Activated T-cell treated with anti-CD3 and anti-CD28 coated beads, Interleukin-2, amount 50 U/mL, for 72 hours (primary cell): ENCODE measurements around the gene GAB2. TPM values are rescaled to one million over a fixed set of nuclear protein-coding genes. Genes with fewer than 3 reads are reported as not detected.
A peak's percentile ranks its signal among the peaks of the same experiment; 100 is the strongest.
"Not testable (repeated sequence)": the region's sequence is repeated elsewhere in the genome, so short reads cannot be mapped to it uniquely, and the experiment has no call there.

Experiments used
- ATAC-seq, 2 donors: fragments of 150-1000 bp; cut with Tn5 transposase; replicated peaks in 1 of 2; 2 replicates each; pipeline ENCODE4 v1.10.0; 2021; ENCODE audit warnings: moderate library complexity in 2 of 2, mild to moderate bottlenecking in 1 of 2
- DNase-seq, 2 donors: peaks; one replicate each; pipeline ENCODE4 v3.0.0; 2021 to 2022; ENCODE audit warnings: mixed read lengths in 1 of 2
- H3K27ac Mint-ChIP-seq: one replicate; pipeline ENCODE4 v1.8.0; 2022; ENCODE audit warnings: mild to moderate bottlenecking, moderate library complexity, mixed read lengths
- H3K27me3 Mint-ChIP-seq: one replicate; pipeline ENCODE4 v1.8.0; 2022; ENCODE audit warnings: low read depth, mixed read lengths
- H3K36me3 Mint-ChIP-seq, 2 donors: one replicate each; pipeline ENCODE4 v1.8.0; 2022; ENCODE audit warnings: mixed read lengths in 2 of 2, mild to moderate bottlenecking in 1 of 2; ENCODE audit not compliant: insufficient read depth in 2 of 2
- H3K4me1 Mint-ChIP-seq: one replicate; pipeline ENCODE4 v1.8.0; 2022; ENCODE audit warnings: low read depth, mixed read lengths
- H3K4me3 Mint-ChIP-seq, 2 donors: one replicate each; pipeline ENCODE4 v1.8.0; 2022; ENCODE audit warnings: mild to moderate bottlenecking in 2 of 2, mixed read lengths in 2 of 2, moderate library complexity in 2 of 2
- H3K9me3 Mint-ChIP-seq, 2 donors: one replicate each; pipeline ENCODE4 v1.8.0; 2022; ENCODE audit warnings: mixed read lengths in 2 of 2
- total RNA-seq, 2 donors: library from RNA; stranded (reverse); gene quantifications; one replicate each; pipeline ENCODE4 v1.2.3, GENCODE V29; 2022

Gene GAB2
- total RNA-seq, 2 donors from 2014 or later: 48.0 to 51.7 TPM

GRCh38 chr11:78244080-78244479 is 173.5 kb downstream of the GAB2 start:
- Mint-ChIP-seq H3K4me1 (peaks cover 29% of the 10 kb centered on the region), H3K4me3 (no peak overlapping the region), H3K36me3 (peaks cover 13 to 25% of the 10 kb centered on the region in 2 donors), H3K27ac (no peak overlapping the region), H3K27me3 (no peaks in the 10 kb centered on the region), H3K9me3 (peaks cover 10 to 12% of the 10 kb centered on the region in 2 donors)
- DNase-seq (no peak), ATAC-seq (no peak)

- no peak overlapping the region for H3K4me3 Mint-ChIP-seq
- no peak overlapping the region for H3K27ac Mint-ChIP-seq
- H3K36me3 Mint-ChIP-seq: peaks cover 16 to 35% of the 10 kb centered on the region in 2 donors
- DNase-seq: no peak
- peaks cover 16% of the 10 kb centered on the region in 2 donors for H3K9me3 Mint-ChIP-seq
- peaks cover 22% of the 10 kb centered on the region for H3K4me1 Mint-ChIP-seq
- H3K27me3 Mint-ChIP-seq: no peaks in the 10 kb centered on the region
- ATAC-seq: no peak
Observed at GRCh38 chr11:78241475-78241874, 176.1 kb downstream of the GAB2 start.

- Mint-ChIP-seq H3K4me3 (no peak overlapping the region), H3K4me1 (peaks cover 13% of the 10 kb centered on the region), H3K27me3 (no peaks in the 10 kb centered on the region), H3K36me3 (peaks cover 11 to 35% of the 10 kb centered on the region in 2 donors), H3K27ac (no peak overlapping the region), H3K9me3 (peaks cover 15 to 16% of the 10 kb centered on the region in 2 donors)
- DNase-seq: no peak
- no peak for ATAC-seq
Observed at GRCh38 chr11:78239781-78240180, 177.8 kb downstream of the GAB2 start.

GRCh38 chr11:78237293-78238046 is 180.2 kb downstream of the GAB2 start:
- H3K36me3 Mint-ChIP-seq: peaks cover 11 to 32% of the 10 kb centered on the region in 2 donors
- no peak overlapping the region for H3K4me3 Mint-ChIP-seq
- H3K9me3 Mint-ChIP-seq: peaks cover 15 to 16% of the 10 kb centered on the region in 2 donors
- no peak for DNase-seq
- no peaks in the 10 kb centered on the region for H3K4me1 Mint-ChIP-seq
- H3K27ac Mint-ChIP-seq: peak overlapping the region; percentile 9
- no peak for ATAC-seq
- H3K27me3 Mint-ChIP-seq: no peaks in the 10 kb centered on the region

- ATAC-seq (no peak), DNase-seq (no peak)
- Mint-ChIP-seq H3K4me1 (peaks cover 26% of the 10 kb centered on the region), H3K9me3 (peaks cover 4 to 8% of the 10 kb centered on the region in 2 donors), H3K27me3 (no peaks in the 10 kb centered on the region), H3K27ac (no peak overlapping the region), H3K4me3 (no peak overlapping the region), H3K36me3 (peaks cover 5 to 17% of the 10 kb centered on the region in 2 donors)
Observed at GRCh38 chr11:78234006-78234405, 183.6 kb downstream of the GAB2 start.

GRCh38 chr11:78233046-78233445 is 184.6 kb downstream of the GAB2 start:
- not testable (repeated sequence) for H3K9me3 Mint-ChIP-seq, H3K4me3 Mint-ChIP-seq, ATAC-seq, DNase-seq, H3K27ac Mint-ChIP-seq, H3K27me3 Mint-ChIP-seq
- H3K36me3 Mint-ChIP-seq: peaks cover 5 to 16% of the 10 kb centered on the region in 2 donors
- H3K4me1 Mint-ChIP-seq: peaks cover 34% of the 10 kb centered on the region

- peaks cover 44% of the 10 kb centered on the region for H3K4me1 Mint-ChIP-seq
- no peak for DNase-seq
- peaks cover 2 to 11% of the 10 kb centered on the region in 2 donors for H3K36me3 Mint-ChIP-seq
Observed at GRCh38 chr11:78231962-78232501, 185.6 kb downstream of the GAB2 start.

GRCh38 chr11:78230161-78230877 is 187.3 kb downstream of the GAB2 start:
- peaks cover 0 to 2% of the 10 kb centered on the region in 2 donors for H3K9me3 Mint-ChIP-seq
- H3K36me3 Mint-ChIP-seq: peaks cover 3 to 9% of the 10 kb centered on the region in 2 donors
- no peak for ATAC-seq
- H3K27ac Mint-ChIP-seq: no peak overlapping the region
- no peak for DNase-seq
- peaks cover 54% of the 10 kb centered on the region for H3K4me1 Mint-ChIP-seq
- no peak overlapping the region for H3K4me3 Mint-ChIP-seq
- no peaks in the 10 kb centered on the region for H3K27me3 Mint-ChIP-seq

More at GRCh38 chr11:78231962-78232501, 185.6 kb downstream of the GAB2 start:
- ATAC-seq: no peak
- H3K9me3 Mint-ChIP-seq: peaks cover 0 to 2% of the 10 kb centered on the region in 2 donors
- peak overlapping the region; percentile 41 for H3K27ac Mint-ChIP-seq
- H3K27me3 Mint-ChIP-seq: no peaks in the 10 kb centered on the region
- no peak overlapping the region for H3K4me3 Mint-ChIP-seq

GRCh38 chr11:78229106-78229505 is 188.5 kb downstream of the GAB2 start:
- Mint-ChIP-seq H3K27ac (no peak overlapping the region), H3K4me3 (no peak overlapping the region), H3K36me3 (peaks cover 9 to 15% of the 10 kb centered on the region in 2 donors), H3K27me3 (no peaks in the 10 kb centered on the region), H3K4me1 (peaks cover 66% of the 10 kb centered on the region), H3K9me3 (peaks cover 0 to 2% of the 10 kb centered on the region in 2 donors)
- ATAC-seq (no peak), DNase-seq (no peak)

GRCh38 chr11:78228467-78228866 is 189.2 kb downstream of the GAB2 start:
- Mint-ChIP-seq H3K27me3 (no peaks in the 10 kb centered on the region), H3K4me1 (peaks cover 72% of the 10 kb centered on the region), H3K36me3 (peaks cover 10 to 17% of the 10 kb centered on the region in 2 donors), H3K9me3 (peaks cover 0 to 2% of the 10 kb centered on the region in 2 donors), H3K4me3 (no peak overlapping the region), H3K27ac (peak overlapping the region; percentile 88)
- DNase-seq (peak; percentile 19 to 27), ATAC-seq (no peak)

- Mint-ChIP-seq H3K27ac (peak overlapping the region; percentile 88), H3K9me3 (peaks cover 0 to 2% of the 10 kb centered on the region in 2 donors), H3K4me3 (peak overlapping the region in 1 of 2 donors; percentile 22), H3K27me3 (no peaks in the 10 kb centered on the region), H3K36me3 (peaks cover 10 to 21% of the 10 kb centered on the region in 2 donors), H3K4me1 (peaks cover 75% of the 10 kb centered on the region)
- ATAC-seq: no peak
- DNase-seq: no peak
Observed at GRCh38 chr11:78227921-78228320, 189.7 kb downstream of the GAB2 start.

GRCh38 chr11:78226684-78227680 is 190.6 kb downstream of the GAB2 start:
- H3K36me3 Mint-ChIP-seq: peaks cover 10 to 21% of the 10 kb centered on the region in 2 donors
- peak overlapping the region; percentile 69 to 72 for H3K4me3 Mint-ChIP-seq
- no peaks in the 10 kb centered on the region for H3K27me3 Mint-ChIP-seq
- H3K4me1 Mint-ChIP-seq: peaks cover 71% of the 10 kb centered on the region
- peaks cover 0 to 2% of the 10 kb centered on the region in 2 donors for H3K9me3 Mint-ChIP-seq
- ATAC-seq (peak; percentile 83 to 86), DNase-seq (peak; percentile 41 to 42)
- peak overlapping the region; percentile 88 for H3K27ac Mint-ChIP-seq
